Measurements from ENCODE around the gene CACNA1A. TPM values are rescaled to one million over a fixed set of nuclear protein-coding genes. Genes with fewer than 3 reads are reported as not detected.
A peak's percentile ranks its signal among the peaks of the same experiment; 100 is the strongest.

CACNA1A gene
- total RNA-seq, 2 donors from 2014 or later: 6.7 to 7.6 TPM

DNA sequence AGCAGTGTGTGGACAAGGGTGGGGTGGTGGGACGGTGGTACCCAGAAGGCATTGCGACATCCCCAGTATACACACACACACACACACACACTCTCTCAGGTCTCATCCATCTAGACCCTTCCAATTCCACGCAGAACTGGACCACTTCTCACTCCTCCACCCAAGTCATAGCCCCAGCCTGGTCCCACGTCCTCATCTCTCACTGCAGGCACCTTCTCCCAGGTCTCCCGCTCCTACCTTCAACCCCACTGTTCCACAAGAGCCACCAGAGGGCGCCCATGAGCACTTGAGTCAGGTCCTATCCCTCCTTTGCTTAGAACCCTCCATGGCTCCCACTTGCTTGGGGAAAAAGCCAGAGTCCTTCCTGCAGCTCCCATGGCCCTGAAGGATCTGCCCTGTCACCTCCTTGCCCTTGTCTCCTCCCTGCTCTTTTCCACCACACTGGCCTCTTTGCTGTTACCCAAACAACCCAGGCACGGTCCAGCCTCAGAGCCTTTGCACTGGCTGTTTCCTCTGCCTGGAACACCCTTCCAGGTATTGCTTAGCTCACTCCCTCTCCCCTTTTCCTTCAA lies 293.4 kb downstream of the CACNA1A start:
- no peaks in the 10 kb centered on the region for H3K9me3 ChIP-seq
- H3K4me3 ChIP-seq: no peak overlapping the region
- no peaks in the 10 kb centered on the region for H3K4me1 ChIP-seq
- no peak for TF ChIP-seq POLR2A (IDR thresholded peaks at IDR 0.05)
- TF ChIP-seq, protein P1, sequence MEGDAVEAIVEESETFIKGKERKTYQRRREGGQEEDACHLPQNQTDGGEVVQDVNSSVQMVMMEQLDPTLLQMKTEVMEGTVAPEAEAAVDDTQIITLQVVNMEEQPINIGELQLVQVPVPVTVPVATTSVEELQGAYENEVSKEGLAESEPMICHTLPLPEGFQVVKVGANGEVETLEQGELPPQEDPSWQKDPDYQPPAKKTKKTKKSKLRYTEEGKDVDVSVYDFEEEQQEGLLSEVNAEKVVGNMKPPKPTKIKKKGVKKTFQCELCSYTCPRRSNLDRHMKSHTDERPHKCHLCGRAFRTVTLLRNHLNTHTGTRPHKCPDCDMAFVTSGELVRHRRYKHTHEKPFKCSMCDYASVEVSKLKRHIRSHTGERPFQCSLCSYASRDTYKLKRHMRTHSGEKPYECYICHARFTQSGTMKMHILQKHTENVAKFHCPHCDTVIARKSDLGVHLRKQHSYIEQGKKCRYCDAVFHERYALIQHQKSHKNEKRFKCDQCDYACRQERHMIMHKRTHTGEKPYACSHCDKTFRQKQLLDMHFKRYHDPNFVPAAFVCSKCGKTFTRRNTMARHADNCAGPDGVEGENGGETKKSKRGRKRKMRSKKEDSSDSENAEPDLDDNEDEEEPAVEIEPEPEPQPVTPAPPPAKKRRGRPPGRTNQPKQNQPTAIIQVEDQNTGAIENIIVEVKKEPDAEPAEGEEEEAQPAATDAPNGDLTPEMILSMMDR (IDR thresholded peaks at IDR 0.05): peak in 6 of 7 experiments; percentile 18 to 44 (median 37)
- no peak overlapping the region for H3K27ac ChIP-seq
- no peaks in the 10 kb centered on the region for H3K27me3 ChIP-seq
- H3K36me3 ChIP-seq (replicated peaks in 1 of 2; ENCODE audit: insufficient read depth in 1 of 2, low read depth in 2 of 2): no peaks in the 10 kb centered on the region
- ATAC-seq (no peak), DNase-seq (peak; percentile 50 to 63 (median 60))
- 68 to 70% methylated on average over 7 of the region's 7 CpGs for WGBS, 2 donors
- intact Hi-C loops (cut with DNase I): no loop called here

DNA sequence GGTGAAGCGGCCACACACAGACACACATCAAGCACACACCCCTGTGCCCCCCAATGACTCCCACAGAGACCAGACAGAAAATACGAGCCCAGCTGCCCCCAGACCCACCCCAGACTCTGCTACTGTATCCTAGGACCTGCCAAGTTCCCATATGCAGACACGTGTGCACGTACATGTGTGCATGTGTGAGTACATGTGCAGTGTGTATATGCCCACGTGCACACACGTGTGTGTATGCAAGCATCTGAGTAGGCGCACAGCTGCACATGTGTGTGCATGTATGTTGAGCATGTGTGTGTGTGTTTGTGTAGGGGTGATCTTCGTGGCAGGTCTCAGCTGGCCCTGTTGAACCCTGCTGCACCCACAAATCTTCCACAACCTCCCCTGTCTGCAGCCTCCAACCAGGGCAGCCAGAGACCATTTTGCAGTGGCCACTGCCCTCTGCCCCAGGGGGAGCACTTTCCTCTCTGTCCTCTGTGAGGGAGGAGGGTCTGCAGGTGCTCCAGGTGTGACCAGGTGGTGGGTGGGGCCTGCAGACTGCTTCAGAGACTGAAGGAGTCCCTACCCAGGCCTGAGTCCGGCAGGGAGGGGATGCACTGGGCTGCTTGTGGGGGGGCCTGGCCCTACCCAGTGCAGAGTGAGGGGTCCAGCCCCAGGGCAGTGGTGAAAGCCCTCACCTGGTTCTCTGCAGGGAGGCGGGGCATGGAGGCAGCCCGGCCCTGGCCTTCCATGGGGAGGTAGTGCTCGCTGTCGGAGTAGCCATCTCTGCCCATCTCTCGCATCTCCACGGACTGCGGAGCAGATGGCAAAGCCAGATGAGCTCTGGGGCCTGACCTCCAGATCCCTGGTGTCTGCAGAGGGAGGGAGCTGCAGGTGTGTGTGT lies 294.6 kb downstream of the CACNA1A start:
- no peak overlapping the region for H3K27ac ChIP-seq
- no peaks in the 10 kb centered on the region for H3K27me3 ChIP-seq
- no peaks in the 10 kb centered on the region for H3K4me1 ChIP-seq
- no peak for TF ChIP-seq POLR2A (IDR thresholded peaks at IDR 0.05)
- TF ChIP-seq, protein P1 (IDR thresholded peaks at IDR 0.05): no peak
- intact Hi-C loops (cut with DNase I): no loop called here
- H3K4me3 ChIP-seq: no peak overlapping the region
- DNase-seq: no peak
- ATAC-seq: no peak
- WGBS, 2 donors: 76 to 85% methylated on average over 9 to 13 of the region's 16 CpGs
- no peaks in the 10 kb centered on the region for H3K9me3 ChIP-seq
- no peaks in the 10 kb centered on the region for H3K36me3 ChIP-seq (replicated peaks in 1 of 2; ENCODE audit: insufficient read depth in 1 of 2, low read depth in 2 of 2)

DNA sequence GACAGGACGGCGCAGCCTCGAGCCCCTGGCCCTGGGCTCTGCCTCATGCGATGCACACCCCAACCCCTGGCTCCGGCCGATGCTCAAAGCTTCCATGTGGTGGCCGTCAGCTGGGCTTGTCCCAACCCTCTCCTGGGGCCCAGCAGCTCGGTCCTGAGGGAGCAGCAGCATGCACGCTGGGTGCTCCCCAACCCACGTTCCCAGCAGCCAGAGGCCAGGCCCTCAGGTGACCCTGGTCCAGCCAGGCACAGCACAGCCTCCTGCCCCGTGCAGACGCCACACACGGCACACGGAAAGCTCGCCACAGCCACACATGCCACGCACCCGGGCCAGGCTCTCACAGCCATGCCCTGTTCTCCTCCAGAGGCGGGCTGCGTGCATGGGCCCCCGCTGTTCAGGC lies 295.3 kb downstream of the CACNA1A start:
- DNase-seq (no peak), ATAC-seq (no peak)
- H3K4me1 ChIP-seq: no peaks in the 10 kb centered on the region
- no peak overlapping the region for H3K27ac ChIP-seq
- TF ChIP-seq POLR2A (IDR thresholded peaks at IDR 0.05): no peak
- TF ChIP-seq, protein P1 (IDR thresholded peaks at IDR 0.05): no peak
- intact Hi-C loops (cut with DNase I): no loop called here
- H3K36me3 ChIP-seq (replicated peaks in 1 of 2; ENCODE audit: insufficient read depth in 1 of 2, low read depth in 2 of 2): no peaks in the 10 kb centered on the region
- H3K9me3 ChIP-seq: no peaks in the 10 kb centered on the region
- 82 to 84% methylated on average over 12 to 15 of the region's 20 CpGs for WGBS, 2 donors
- no peaks in the 10 kb centered on the region for H3K27me3 ChIP-seq
- no peak overlapping the region for H3K4me3 ChIP-seq

DNA sequence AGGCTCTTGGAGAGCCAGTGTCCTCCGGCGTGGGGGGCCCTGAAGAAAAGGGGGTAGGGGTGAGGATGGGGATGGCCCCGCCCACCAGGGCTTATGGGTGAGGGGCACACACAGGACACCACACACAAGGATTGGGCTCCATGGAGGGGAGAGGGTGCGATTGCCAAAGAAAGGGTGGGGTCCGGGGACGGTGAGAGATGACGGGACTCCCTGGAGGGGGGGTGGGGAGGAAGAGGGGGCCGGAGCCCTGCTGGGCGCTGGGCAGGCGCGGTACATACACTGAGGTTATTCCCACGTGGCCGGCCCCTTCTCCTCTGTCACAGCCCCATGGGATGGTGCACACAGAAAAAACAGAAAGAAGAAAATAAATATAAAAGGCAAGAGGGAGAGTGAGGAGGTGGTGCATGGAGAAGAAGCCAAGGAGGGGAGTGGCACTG lies 295.9 kb downstream of the CACNA1A start:
- no peak for DNase-seq
- H3K36me3 ChIP-seq (replicated peaks in 1 of 2; ENCODE audit: insufficient read depth in 1 of 2, low read depth in 2 of 2): no peaks in the 10 kb centered on the region
- H3K27ac ChIP-seq: no peak overlapping the region
- no peaks in the 10 kb centered on the region for H3K9me3 ChIP-seq
- H3K27me3 ChIP-seq: no peaks in the 10 kb centered on the region
- ATAC-seq: no peak
- TF ChIP-seq, protein P1 (IDR thresholded peaks at IDR 0.05): no peak
- no peak for TF ChIP-seq POLR2A (IDR thresholded peaks at IDR 0.05)
- no peak overlapping the region for H3K4me3 ChIP-seq
- no peaks in the 10 kb centered on the region for H3K4me1 ChIP-seq
- WGBS, 2 donors: 61% methylated on average over 11 to 13 of the region's 13 CpGs
- intact Hi-C loops (cut with DNase I): no loop called here

Measured in body of pancreas (tissue), 4 donors.